ENCODE measurements around the gene MAT1A. TPM values are rescaled to one million over a fixed set of nuclear protein-coding genes. Genes with fewer than 3 reads are reported as not detected.

Gene MAT1A
- total and polyA plus RNA-seq, 2 experiments from 2014 or later = 0.97 to 8.0 TPM

GRCh38 chr10:80275135-80275498 lies 14.3 kb downstream of the MAT1A start (continued):
- TF ChIP-seq ETS1 (IDR thresholded peaks at IDR 0.05) = no peak

GRCh38 chr10:80274396-80275134 lies 14.9 kb downstream of the MAT1A start:
- Histone ChIP-seq H3K4me2 (no peak overlapping the region), H3K36me3 (ENCODE audit: insufficient read depth) (no peaks in the 10 kb centered on the region), H4K20me1 (replicated peaks; ENCODE audit: insufficient read depth) (no peaks in the 10 kb centered on the region), H3K27ac (ENCODE audit: low read depth) (no peak overlapping the region), H3F3A (replicated peaks; ENCODE audit: low read depth) (no peaks in the 10 kb centered on the region), H3K4me3 (no peak overlapping the region), H3K9me2 (ENCODE audit: insufficient read depth) (no peaks in the 10 kb centered on the region), H3K79me2 (replicated peaks; ENCODE audit: insufficient read depth) (no peaks in the 10 kb centered on the region), H2AFZ (no peak overlapping the region), H3K4me1 (ENCODE audit: insufficient read depth) (no peaks in the 10 kb centered on the region), H3K27me3 (ENCODE audit: insufficient read depth) (no peaks in the 10 kb centered on the region)
- DNase-seq (ENCODE audit: low spot score) (no peak), ATAC-seq (no peak)
- Mint-ChIP-seq H3K27ac (no peak overlapping the region), H3K36me3 (ENCODE audit: low read depth) (peaks cover 3% of the 10 kb centered on the region; the same call in 1 of the 3 replicates), H3K4me3 (no peak overlapping the region), H3K9me3 (peaks cover 5% of the 10 kb centered on the region; the same call in 2 of the 3 replicates), H3K27me3 (ENCODE audit: insufficient read depth, low read depth, poor library complexity) (peaks cover 7% of the 10 kb centered on the region), H3K4me1 (no peaks in the 10 kb centered on the region; the same call in 1 of the 3 replicates)
- TF ChIP-seq EZH2phosphoT487 (IDR thresholded peaks at IDR 0.05; ENCODE audit: unreplicated experiment) (no peak), POLR2AphosphoS5 (IDR thresholded peaks at IDR 0.05; ENCODE audit: low read depth) (no peak), ZNF462 (CRISPR knock-in tag; IDR thresholded peaks at IDR 0.05) (no peak)
